HEK293 (cell line): Measurements from ENCODE around the gene CLGN.

Experiments
- CTCF ChIP-seq: fragments of 450-650 bp; formaldehyde crosslinking; IDR thresholded peaks from 2 replicates; pipeline ENCODE4 v1.5.1; 2016; ENCODE audit warnings: missing biosample characterization, missing genetic modification characterization
- INSM2 ChIP-seq: fragments of 450-650 bp; formaldehyde crosslinking; IDR thresholded peaks from 2 replicates; pipeline ENCODE4 v1.5.1; 2016; ENCODE audit warnings: missing biosample characterization, missing genetic modification characterization
- PATZ1 ChIP-seq: fragments of 450-650 bp; formaldehyde crosslinking; IDR thresholded peaks from 2 replicates; pipeline ENCODE4 v1.5.1; 2016; ENCODE audit warnings: missing biosample characterization, missing genetic modification characterization
- PRDM1 ChIP-seq: fragments of 450-650 bp; formaldehyde crosslinking; IDR thresholded peaks from 2 replicates; pipeline ENCODE4; 2016; ENCODE audit warnings: missing biosample characterization, missing genetic modification characterization
- PRDM4 ChIP-seq: fragments of 450-650 bp; formaldehyde crosslinking; IDR thresholded peaks from 2 replicates; pipeline ENCODE4 v1.5.1; 2017; ENCODE audit warnings: missing biosample characterization, missing genetic modification characterization
- REST ChIP-seq: fragments of 450-650 bp; formaldehyde crosslinking; IDR thresholded peaks from 2 replicates; pipeline ENCODE4 v1.5.1; 2016; ENCODE audit warnings: missing biosample characterization, missing genetic modification characterization

DNA sequence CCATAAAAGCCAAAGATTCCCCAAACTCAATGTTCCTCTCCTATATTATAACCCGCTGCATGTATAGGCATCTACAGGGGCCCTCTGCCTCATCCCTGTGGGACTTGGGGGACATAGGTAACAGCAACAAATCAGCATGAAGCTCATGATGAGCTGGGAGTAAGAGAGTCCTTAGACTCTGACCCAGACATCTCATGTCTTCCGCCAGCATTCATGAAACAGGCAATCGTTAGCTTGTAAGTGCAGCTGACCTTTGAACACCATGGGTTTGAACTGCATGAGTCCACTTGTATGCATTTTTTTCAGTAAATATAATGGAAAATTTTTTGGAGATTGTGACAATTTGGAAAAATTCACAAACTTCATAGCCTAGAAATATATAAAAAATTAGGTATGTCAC, 64.4 kb downstream of the CLGN start:
- no peak for TF ChIP-seq CTCF (tag by site-specific recombination)
- no peak for TF ChIP-seq REST
- no peak for TF ChIP-seq PRDM4 (tag by site-specific recombination)
- no peak for TF ChIP-seq INSM2 (tag by site-specific recombination)
- TF ChIP-seq PRDM1 (tag by site-specific recombination), result no peak
- TF ChIP-seq PATZ1 (tag by site-specific recombination), result no peak
